UCSD-AML1 (cell line): ENCODE measurements around the gene RNF114.
A peak's percentile ranks its signal among the peaks of the same experiment; 100 is the strongest.
"Not testable (repeated sequence)": the region's sequence is repeated elsewhere in the genome, so short reads cannot be mapped to it uniquely, and the experiment has no call there.

Experiments used
- DNase-seq: peaks from one replicate; lab custom pipeline; 2025; ENCODE audit not compliant: unreplicated experiment; lab: John Stamatoyannopoulos, UW

The RNF114 gene

DNA sequence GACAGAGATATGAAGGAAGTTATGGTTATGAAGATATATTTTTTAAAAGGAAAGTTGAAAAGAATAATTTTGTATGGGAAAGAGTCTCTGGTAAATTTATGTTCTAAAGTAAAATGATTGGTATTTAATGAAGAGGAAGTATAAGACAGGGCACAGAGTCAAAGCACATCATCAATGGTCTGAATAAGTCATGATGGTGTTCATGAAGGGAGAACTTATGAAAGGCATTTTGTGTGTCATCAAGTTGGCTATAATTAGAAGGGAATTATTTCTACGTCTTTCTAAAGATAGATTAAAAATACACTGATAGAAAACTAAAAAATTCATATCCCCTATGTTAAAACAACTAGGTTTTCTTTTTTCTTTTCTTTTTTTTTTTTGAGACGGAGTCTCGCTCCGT is 25.2 kb downstream of the RNF114 start:
- no peak for DNase-seq

DNA sequence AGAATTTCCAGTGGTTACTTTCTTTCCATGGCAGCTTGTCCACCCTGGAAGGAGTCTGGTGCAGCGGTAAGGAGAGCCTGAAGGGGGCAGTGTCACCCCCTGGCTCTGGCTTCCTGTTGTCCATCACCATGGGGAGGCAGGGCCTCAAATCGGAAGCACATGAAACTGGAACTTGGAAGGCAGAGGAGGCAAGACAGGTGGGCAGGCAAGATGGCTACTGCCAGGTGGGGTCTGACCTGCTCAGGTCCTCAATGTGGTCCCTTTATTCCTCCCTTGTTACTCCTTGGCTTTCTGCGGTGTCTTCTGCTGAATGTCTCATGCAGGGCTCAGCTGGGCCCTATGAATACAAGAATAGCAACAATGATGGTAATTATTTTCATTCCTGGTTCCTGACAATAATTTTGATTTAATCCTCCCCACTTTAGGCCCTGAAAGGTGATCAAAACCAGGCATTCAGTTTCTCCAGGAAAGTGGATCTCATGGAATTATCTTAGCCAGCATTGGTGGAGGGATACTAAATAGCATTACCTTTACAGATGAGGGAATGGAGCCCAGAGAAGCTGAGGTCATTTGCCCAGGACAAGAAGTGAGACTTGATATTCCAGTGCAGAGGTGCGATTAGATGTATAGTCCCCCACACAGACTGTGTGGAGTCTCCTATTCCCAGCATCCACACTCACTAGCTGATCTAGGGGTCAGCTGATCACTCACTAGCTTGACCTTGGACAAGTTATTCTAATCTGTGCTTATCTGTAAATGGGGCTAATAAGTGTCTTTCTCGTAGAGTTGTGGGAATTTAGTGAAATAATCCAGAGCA is 29.0 kb downstream of the RNF114 start:
- DNase-seq = peak; percentile 48

DNA sequence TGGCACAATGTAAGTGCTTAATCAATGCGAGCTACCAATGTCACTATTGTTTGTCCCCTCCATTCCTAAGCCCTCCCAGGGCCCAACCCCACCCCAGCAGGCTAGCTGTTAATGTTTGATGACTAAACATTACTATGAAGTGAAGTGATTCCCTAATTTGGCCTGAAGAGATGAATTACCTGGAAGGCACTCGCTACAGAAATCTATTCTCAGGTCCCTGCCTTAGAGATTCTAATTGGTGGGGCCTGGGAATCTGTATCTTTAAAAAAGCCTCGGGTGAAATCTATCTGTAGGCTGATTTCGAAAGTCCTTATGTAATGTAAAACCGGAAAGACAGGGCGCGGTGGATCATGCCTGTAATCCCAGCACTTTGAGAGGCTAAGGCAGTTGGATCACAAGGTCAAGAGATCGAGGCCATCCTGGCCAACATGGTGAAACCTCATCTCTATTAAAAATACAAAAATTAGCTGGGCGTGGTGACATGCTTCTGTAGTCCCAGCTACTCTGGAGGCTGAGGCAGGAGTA is 29.6 kb downstream of the RNF114 start:
- no peak for DNase-seq

DNA sequence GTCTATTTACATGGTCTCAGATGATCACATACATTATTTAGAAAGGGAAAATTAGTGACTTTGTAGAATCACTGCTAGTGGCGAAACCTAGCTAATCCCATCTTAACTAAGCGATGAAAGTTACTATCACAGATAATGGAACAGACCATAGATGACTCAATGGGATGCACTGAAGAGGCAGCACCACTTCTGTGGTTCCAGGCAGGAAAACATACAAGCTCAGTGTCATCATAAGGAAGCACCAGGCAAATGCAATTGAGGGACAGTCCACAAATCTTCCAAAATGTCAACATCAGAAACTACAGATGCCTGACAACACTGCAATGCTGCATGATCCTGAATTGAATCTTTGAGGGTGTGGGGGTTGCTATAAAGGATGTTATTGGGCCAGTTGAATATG is 30.7 kb downstream of the RNF114 start:
- DNase-seq = no peak

DNA sequence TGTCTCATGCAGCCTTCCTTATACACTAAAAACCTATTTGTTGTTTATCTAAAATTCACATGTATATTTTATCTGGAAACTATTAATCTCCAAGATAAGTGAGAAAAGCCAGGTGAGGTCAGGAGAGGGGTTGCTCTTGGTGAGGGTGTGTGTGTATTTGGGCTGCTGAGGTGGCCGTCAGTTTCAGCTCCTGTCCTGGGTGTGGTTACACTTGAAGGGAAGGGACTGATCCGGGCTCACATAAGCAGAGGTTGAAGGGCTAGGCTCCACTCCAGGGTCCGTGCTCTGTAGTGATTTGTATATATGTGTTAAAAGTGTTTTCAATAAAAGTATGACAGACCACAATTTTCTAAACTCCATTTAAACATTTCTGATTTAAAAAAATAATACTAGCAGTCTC is 33.0 kb downstream of the RNF114 start:
- no peak for DNase-seq

DNA sequence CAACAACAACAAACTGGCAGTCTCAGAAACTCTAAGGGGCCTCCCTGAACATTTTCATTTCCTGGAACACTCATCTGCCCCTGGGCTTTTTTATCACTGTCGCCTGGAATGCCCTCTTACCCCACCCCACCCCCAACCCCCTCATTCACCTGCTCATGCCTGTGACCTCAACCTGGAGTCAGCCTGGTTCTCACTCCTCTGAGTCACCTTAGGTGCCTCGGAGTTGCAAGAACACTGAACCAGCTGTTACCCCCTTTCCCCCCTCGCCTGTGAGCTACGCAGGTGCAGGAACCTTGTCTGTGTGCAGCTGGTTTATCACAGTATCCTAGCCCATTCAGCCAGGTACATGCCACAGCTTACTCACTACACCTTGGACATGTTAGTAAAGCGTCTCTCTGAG is 33.7 kb downstream of the RNF114 start:
- no peak for DNase-seq

DNA sequence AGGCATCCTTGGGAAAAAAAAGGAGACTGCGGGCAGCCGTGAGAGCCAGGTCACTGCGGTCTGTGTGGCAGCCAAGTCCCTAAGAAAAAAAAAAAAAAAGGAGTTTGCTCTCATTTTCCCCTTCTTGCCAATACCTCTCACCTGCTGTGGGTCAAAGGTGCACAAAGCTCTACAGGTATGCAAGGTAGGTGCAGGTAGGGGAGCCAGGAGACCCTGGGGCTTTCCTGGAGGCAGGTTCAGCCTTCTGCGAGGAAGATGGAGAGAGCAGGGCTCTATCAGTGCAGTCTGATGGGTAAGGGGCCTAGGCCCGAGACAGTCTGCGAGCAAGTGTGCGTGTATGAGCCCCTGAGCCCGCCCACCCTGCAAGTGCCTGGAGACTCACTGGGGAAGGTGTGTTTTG is 34.3 kb downstream of the RNF114 start:
- no peak for DNase-seq

DNA sequence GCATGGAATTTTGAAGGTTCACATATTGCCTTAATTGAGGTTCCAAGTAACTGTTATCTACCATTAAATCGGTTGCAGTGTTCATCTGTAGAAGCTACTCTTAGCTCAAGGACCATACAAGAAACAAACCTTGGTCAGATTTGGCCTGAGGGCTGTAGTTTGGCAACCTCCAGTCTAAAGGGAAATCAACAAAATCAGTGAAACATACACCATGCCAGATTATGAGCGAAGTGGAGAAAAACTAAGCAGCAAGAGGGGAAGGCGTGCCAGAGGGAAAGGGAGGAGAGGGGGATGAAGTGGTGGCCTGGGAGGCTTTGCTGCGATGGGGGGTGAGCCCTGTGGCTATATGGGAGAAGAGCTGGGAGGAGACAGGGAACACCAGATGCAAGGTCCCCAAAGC is 37.8 kb downstream of the RNF114 start:
- no peak for DNase-seq

DNA sequence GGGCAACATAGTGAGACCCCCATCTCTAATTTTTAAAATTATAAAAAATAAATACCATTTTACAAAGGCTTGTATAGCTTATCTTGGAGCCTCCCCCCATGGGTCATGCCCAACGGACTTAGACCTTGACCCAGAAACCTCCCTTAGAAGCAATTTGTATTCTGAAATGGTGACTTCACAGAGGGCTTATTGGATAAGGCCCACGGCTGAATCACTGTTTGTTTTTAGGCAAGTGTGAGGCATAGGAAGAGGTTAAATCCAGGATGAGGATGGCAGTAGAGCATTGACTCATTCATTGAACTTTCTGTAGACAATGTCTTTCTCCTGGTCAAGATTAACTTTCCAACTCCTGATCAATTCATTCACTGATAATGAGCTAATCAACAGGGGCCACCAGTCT is 40.3 kb downstream of the RNF114 start:
- no peak for DNase-seq

DNA sequence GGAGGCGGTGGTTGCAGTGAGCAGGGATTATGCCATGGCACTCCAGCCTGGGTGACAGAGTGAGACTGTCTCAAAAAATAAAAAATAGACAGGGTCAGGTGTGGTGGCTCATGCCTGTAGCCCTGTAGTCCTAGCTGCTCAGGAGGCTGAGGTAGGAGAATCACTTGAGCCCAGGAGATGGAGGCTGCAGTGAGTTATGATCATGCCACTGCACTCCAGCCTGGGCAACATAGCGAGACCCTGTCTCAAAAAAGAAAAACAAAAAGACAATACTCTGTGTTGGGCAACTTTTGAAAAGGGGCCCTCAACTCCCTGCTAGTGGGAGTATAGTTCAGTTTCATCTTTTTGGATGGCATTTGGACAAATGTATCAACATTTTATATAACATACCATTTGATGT is 41.5 kb downstream of the RNF114 start:
- not testable (repeated sequence) for DNase-seq

DNA sequence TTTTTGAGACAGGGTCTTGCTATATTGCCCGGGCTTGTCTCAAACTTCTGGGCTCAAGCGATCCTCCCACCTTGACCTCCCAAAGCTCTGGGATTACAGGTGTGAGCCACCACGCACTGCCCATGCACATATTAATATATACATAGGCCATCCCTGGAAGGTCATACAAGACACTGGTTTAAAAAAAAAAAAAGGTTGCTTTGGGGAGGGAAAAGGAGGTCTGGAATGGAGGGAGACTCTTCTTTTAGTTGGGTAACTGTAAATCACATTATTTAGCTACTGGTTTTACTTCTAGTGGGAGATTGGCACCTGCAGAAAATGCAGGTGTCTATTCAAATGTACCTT is 42.5 kb downstream of the RNF114 start:
- DNase-seq = no peak

DNA sequence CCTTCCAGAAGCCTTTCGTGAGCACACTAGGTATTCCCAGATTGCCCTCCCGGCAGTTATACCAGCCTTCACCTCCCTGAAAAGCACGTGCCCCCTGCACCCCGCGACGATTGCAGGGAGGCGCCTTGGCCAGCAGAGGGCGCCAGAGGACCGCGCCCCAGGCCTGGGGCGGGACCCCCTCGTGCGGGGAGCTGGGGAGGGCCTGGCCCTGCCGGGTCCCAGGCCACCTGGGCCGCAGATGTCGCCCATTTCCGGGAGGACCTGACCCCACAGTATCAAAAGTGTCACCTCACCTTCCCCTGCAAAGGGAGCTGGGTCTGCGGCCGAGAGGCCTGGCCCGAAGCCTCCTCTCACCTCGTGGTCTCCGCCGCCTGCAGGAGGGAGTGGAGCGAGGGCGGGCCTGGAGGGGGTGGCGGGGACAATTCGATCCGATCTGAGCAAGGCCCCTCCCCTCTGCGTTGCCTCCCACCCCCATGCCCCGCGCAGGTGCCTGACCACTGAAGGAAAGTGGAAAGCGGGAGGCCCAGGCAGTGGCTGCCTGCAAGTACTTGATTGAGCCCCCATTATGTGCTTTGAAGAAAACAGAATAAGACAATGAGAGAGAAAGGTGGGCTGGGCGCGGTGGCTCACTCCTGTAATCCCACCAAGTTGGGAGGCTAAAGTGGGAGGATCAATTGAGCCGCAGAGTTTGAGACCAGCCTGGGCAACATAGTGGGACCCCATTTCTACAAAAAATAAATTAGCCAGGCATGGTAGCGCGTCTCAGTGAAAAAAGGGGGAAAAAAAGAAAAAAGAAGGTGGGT is 43.0 kb downstream of the RNF114 start:
- peak; percentile 62 for DNase-seq

DNA sequence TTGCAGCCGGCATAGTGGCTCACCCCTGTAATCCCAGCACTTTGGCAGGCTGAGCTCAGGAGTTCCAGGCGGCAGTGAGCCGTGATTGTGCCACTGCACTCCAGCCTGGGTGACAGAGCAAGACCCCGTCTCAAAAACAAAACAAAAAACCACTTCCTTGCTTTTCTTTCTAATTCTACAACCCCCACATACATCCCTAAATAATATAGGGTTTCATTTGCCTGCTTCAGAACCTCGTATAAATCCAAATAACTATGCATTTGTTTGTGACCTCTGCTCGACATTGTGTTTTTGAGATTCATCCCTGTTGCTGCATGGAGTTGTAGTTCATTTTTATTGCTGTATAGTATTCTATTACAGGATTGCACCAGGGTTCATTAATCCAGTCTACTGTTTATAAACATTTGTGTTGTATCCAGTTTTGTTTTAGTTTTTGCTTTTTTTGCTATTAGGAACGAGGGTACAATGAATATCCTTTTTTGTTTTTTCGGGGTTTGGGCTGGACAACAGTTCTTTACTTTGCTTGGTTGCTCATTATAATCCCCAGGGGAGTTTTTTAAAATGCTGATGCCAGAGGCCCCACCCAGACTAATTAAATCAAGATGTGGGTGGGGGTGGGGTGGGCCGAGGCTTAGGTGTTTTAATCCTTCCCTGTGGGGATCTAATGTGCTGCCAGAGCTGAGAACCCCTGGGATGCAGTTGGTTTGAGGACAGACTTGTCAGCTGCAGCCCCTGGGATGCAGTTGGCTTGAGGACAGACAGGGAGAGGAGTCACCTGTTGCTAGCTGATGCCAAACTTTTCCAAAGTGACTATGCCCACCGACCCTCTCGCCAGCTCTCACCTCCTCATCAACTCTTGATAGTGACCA is 44.2 kb downstream of the RNF114 start:
- DNase-seq = no peak

DNA sequence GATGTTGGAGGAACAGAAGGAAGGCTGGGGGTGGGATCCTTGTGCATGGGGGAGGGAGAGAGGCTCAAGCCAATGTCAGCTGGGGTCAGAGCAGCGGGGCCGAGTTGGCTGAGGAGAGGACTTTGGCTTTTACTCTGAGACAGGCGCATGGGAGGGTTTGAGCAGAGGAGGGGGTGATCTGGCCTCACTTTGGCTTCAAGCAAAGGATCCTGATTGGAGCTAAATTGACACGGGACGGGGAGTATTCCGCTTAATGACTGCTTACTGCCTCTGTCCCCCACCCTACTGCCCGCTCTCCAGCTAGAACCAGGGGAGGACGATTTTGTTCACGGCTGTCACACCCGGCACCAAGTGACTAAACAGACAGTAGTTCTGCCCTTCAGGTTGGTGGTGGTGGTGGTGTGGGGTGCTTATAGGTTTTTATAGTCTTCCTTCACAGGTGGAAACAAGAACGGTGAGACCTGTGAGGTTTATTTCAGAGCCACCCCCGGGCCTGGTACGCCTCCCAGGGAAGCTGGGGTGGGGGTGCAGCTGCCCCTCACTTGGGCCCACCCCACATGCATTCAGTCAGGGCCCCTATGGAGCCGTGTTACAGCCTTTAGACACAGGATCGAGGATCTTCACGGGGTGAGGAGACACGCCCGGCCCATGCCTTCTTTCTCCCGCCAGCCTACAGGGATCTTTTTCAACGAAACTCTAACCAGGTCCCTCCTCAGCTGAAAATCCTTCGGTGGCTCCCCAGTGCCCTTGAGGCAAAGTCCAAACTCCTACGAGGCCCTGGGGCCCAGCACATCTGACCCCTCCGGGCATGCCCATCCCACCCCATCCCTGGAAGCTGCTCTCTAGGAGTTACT is 45.2 kb downstream of the RNF114 start:
- DNase-seq = no peak

DNA sequence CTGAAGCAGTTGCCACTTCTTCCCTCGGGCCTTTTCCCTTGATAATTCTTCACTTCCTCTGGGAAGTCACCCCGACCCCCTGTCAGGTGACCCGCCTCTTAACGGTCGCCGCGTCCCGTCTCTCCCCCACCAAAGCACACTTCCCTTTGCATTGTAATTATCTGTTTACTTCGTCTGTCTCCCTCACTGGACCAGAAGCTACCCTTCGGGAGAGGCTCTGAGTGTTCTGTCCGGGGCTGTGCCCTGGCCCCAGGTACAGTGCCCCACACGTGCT is 45.8 kb downstream of the RNF114 start:
- DNase-seq = no peak

DNA sequence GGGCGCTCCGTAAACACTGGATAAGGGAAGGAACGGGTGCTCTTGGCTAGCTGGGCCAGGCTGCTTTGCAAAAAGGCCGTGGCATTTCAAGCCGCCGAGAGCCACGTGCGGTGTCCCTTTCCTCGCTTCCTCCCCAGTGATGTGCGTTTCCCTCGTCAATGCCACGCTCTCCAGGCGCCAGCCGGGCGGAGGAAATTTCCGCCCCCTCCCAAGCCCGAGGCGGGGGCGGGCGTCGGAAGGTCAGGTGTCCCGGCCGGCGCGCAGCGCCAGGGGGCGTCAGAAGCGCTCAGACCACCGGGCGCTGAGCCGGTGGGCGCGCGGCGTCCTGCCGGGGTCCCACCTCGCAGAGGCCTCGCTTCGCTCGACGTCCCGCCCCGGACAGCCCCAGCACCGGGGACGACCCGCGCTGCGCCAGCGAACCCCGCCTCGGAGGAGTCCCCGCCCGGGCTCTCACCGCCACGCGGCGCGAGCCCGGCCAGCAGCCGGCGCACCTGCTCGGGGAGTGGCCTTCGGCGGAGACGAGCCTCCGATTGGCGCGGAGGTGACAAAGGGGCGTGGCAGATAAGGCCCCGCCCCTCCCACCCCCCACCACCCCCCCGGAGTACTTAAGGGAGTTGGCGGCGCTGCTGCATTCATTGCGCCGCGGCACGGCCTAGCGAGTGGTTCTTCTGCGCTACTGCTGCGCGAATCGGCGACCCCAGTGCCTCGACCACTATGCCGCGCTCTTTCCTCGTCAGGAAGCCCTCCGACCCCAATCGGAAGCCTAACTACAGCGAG is 46.3 kb downstream of the RNF114 start, which contains the start of gene SNAI1:
Gene SNAI1, plus strand, starts transcription at position 635 of the 777 bp plus-strand sequence. Its CDS starts 80 bp downstream, at position 715.
- peak; percentile 87 for DNase-seq

DNA sequence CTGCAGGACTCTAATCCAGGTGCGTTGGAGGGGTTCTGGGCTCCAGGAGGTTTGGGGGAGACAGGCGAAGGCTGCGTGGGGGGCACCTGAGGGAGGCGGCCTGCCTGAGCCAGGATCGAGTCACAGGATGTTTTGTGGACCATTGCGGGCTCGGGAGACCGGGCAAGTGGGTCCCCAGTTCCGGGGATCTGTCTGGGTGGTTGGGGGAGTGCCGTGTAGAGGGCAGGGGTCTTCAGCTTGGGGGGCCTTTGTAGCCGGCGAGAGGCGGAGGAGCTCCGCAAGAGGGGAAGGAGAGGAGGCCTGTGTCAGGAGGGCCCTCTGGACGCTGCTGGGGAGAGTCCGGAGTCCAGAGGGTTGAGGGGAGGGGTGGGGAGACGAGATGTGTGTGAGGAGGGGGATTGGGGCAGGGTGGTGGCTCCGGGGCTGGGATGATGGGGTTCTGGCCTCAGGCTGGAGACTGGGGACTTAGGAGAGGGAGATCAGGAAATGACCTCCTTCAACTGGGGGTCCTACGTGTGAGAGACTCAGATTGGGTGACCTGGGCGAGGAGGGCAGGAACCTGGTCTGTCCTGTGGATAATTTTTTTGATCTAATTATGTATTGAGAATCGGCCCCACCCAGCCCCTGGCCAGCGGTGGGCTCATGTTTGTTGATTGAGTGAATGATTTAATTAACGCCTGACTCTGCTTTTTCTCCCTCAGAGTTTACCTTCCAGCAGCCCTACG is 47.1 kb downstream of the RNF114 start:
- DNase-seq = no peak

DNA sequence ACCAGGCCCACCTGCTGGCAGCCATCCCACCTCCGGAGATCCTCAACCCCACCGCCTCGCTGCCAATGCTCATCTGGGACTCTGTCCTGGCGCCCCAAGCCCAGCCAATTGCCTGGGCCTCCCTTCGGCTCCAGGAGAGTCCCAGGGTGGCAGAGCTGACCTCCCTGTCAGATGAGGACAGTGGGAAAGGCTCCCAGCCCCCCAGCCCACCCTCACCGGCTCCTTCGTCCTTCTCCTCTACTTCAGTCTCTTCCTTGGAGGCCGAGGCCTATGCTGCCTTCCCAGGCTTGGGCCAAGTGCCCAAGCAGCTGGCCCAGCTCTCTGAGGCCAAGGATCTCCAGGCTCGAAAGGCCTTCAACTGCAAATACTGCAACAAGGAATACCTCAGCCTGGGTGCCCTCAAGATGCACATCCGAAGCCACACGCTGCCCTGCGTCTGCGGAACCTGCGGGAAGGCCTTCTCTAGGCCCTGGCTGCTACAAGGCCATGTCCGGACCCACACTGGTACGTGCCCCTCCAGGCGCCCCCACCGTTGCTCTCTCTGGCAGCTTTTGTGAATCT is 47.7 kb downstream of the RNF114 start:
- no peak for DNase-seq
